ENCODE data around the gene VPS16.

- TF ChIP-seq CTCF (IDR thresholded peaks at IDR 0.05; ENCODE audit: insufficient read depth, low read length, poor library complexity, severe bottlenecking) (no peak), EZH2phosphoT487 (conservative IDR thresholded peaks at IDR 0.05; ENCODE audit: low read length) (no peak)
These were observed 60.5 kb downstream of the VPS16 start for GRCh38 chr20:2900845-2901592.

Measured in SU-DHL-6 (cell line).